RWPE2 (cell line): ENCODE data around the gene SMG5.

ENCODE experiments used
- ATAC-seq: fragments of 200-7000 bp; cut with Tn5 transposase; 3 replicates; pipeline ENCODE4 v1.9.1; 2021; ENCODE audit warnings: low read depth
- DNase-seq: peaks from one replicate; pipeline ENCODE4 v3.0.0-alpha.2; 2020; ENCODE audit warnings: low spot score
- H3K27ac ChIP-seq: fragments of 450-650 bp; 2 replicates; pipeline ENCODE4 v1.5.1; 2017; ENCODE audit warnings: mild to moderate bottlenecking; ENCODE audit not compliant: poor library complexity, severe bottlenecking
- H3K27me3 ChIP-seq: fragments of 250-450 bp; sonication (Bioruptor Pico); 2 replicates; pipeline ENCODE4 v1.5.1; 2021; ENCODE audit warnings: mild to moderate bottlenecking, moderate library complexity; ENCODE audit not compliant: insufficient read depth, poor library complexity, severe bottlenecking
- H3K36me3 ChIP-seq: fragments of 250-450 bp; sonication (Bioruptor Pico); 2 replicates; pipeline ENCODE4 v1.5.1; 2020; ENCODE audit warnings: low read depth, mild to moderate bottlenecking, moderate library complexity
- H3K4me1 ChIP-seq: fragments of 250-450 bp; sonication (Bioruptor Pico); 2 replicates; pipeline ENCODE4 v1.5.1; 2021; ENCODE audit warnings: mild to moderate bottlenecking, moderate library complexity; ENCODE audit not compliant: insufficient read depth, poor library complexity, severe bottlenecking
- H3K4me3 ChIP-seq: fragments of 250-450 bp; sonication (Bioruptor Pico); 2 replicates; pipeline ENCODE4 v1.5.1; 2021; ENCODE audit warnings: mild to moderate bottlenecking, moderate library complexity; ENCODE audit not compliant: severe bottlenecking
- H3K9me3 ChIP-seq: fragments of 250-450 bp; sonication (Bioruptor Pico); 2 replicates; pipeline ENCODE4 v1.5.1; 2021; ENCODE audit warnings: mild to moderate bottlenecking, moderate library complexity; ENCODE audit not compliant: severe bottlenecking
- TF ChIP-seq, protein P1 (sequence below): fragments of 450-650 bp; IDR thresholded peaks from one replicate; pipeline ENCODE4 v1.5.1; 2017; ENCODE audit warnings: mild to moderate bottlenecking, moderate library complexity; ENCODE audit not compliant: poor library complexity, severe bottlenecking

The SMG5 gene

DNA sequence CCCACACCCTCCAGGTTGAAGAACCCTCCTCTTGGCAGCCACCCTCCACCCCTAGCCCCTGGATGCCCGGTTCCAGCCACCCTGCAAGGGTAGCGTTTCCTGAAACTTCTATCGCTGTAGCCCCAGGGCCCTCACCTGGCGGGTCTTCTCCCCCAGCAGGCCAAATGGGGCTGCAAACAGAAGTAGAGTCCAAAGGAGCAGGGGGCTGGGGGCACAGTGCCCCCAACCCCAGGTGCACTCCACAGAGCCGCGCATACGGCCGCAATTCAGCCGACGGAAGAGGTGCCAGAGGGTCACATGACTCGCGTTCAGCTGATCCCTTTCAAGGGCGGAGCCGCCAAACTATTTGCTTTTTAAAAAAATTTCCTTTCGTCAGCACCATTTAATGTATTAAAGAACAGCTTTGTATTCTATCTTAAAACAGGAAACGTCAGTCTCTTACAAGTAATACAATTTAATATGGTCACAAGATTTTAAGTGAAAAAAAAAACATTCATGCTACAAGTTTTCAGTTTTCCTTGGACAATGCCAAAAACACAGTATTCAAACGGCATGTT is 12.8 kb upstream of the SMG5 start, which contains the start of gene GLMP:
TSS of gene GLMP (minus strand) at position 289 of the 557 bp plus-strand sequence. CDS start at position 255, 34 bp downstream.
- Histone ChIP-seq H3K36me3 (no peaks in the 10 kb centered on the region), H3K4me3 (peak within 1 kb of the TSS; percentile 46), H3K27me3 (no peaks in the 10 kb centered on the region), H3K4me1 (peaks cover 5% of the 10 kb centered on the region), H3K27ac (no peak within 1 kb of the TSS), H3K9me3 (no peaks in the 10 kb centered on the region)
- TF ChIP-seq, protein P1, sequence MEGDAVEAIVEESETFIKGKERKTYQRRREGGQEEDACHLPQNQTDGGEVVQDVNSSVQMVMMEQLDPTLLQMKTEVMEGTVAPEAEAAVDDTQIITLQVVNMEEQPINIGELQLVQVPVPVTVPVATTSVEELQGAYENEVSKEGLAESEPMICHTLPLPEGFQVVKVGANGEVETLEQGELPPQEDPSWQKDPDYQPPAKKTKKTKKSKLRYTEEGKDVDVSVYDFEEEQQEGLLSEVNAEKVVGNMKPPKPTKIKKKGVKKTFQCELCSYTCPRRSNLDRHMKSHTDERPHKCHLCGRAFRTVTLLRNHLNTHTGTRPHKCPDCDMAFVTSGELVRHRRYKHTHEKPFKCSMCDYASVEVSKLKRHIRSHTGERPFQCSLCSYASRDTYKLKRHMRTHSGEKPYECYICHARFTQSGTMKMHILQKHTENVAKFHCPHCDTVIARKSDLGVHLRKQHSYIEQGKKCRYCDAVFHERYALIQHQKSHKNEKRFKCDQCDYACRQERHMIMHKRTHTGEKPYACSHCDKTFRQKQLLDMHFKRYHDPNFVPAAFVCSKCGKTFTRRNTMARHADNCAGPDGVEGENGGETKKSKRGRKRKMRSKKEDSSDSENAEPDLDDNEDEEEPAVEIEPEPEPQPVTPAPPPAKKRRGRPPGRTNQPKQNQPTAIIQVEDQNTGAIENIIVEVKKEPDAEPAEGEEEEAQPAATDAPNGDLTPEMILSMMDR = no peak
- ATAC-seq (peak; percentile 63), DNase-seq (no peak)

DNA sequence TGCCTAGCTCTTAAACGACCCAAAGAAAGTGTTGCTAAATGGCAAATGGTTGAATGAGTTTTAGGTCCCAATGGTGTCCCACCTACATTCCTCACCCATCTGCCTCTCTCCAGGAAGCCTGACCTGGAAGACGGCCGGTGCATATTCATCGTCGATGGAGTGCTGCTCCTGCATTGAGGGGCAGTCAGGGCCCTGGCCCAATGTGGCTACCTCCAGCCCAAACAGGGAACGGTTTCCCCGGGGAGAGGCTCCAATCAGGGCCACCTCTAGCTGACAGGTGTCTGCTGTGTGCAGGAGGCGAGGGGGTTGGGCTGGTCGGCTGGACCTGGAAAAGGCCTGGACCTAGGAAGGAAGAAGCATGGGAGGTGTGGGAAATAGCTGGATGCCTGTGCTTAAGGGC is 11.3 kb upstream of the SMG5 start:
- Histone ChIP-seq H3K9me3 (no peaks in the 10 kb centered on the region), H3K27ac (no peak overlapping the region), H3K4me1 (peaks cover 5% of the 10 kb centered on the region), H3K4me3 (no peak overlapping the region), H3K27me3 (no peaks in the 10 kb centered on the region), H3K36me3 (peaks cover 11% of the 10 kb centered on the region)
- DNase-seq (no peak), ATAC-seq (no peak)
- TF ChIP-seq, protein P1 = no peak

DNA sequence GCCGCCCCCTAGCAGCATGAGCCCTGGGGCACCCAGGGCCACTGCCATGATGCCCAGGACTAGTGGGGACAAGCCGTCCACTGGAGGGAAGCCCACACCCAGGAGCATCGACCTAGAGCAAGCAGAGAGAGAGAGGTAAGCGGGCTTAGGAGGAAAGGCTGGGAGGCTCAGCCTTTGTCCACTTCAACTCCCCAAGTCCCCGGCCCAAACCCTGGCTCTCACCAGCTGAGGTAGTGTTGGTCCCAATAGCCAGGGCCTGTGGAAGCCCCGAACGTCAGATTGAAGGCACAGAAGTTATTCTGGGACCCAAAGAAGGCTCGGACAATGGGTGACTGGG is 10.4 kb upstream of the SMG5 start:
- H3K4me3 ChIP-seq = no peak overlapping the region
- peaks cover 5% of the 10 kb centered on the region for H3K4me1 ChIP-seq
- DNase-seq = no peak
- no peak for ATAC-seq
- TF ChIP-seq, protein P1 = no peak
- peaks cover 16% of the 10 kb centered on the region for H3K36me3 ChIP-seq
- no peak overlapping the region for H3K27ac ChIP-seq
- H3K27me3 ChIP-seq = no peaks in the 10 kb centered on the region
- no peaks in the 10 kb centered on the region for H3K9me3 ChIP-seq

DNA sequence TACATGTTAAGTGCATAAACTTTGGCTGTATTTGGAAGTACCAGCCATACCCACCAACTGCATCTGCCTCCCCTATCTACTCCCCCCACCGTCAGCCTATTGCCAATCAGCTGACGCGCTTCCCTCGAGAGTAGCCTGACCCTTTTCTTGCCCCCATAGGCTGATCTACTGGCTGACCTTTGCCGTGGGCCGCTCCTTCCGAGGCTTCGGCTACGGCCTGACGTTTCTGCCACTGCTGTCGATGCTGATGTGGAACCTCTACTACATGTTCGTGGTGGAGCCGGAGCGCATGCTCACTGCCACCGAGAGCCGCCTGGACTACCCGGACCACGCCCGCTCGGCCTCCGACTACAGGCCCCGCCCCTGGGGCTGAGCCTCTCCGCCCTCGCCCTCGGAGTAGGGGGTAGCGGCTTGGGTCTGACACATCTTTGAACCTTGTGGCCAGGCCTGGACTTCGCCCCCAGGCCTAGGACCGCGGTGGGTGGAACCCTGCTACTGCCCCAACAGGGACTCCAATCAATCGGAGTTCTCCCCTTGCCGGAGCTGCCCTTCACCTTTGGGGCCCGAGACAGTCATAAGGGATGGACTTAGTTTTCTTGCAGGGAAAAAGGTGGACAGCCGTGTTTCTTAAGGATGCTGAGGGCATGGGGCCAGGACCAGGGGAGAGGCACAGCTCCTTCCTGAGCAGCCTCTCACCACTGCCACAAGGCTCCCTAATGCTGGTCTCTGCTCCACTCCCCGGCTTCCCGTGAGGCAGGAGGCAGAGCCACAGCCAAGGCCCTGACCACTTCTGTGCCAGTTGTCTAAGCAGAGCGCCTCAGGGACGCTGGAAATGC is 8.8 kb upstream of the SMG5 start:
- Histone ChIP-seq H3K27ac (no peak overlapping the region), H3K4me3 (no peak overlapping the region), H3K36me3 (peaks cover 20% of the 10 kb centered on the region), H3K4me1 (peaks cover 5% of the 10 kb centered on the region), H3K27me3 (no peaks in the 10 kb centered on the region), H3K9me3 (no peaks in the 10 kb centered on the region)
- peak; percentile 6; the same call in 1 of the 3 replicates for ATAC-seq
- no peak for DNase-seq
- TF ChIP-seq, protein P1 = no peak

DNA sequence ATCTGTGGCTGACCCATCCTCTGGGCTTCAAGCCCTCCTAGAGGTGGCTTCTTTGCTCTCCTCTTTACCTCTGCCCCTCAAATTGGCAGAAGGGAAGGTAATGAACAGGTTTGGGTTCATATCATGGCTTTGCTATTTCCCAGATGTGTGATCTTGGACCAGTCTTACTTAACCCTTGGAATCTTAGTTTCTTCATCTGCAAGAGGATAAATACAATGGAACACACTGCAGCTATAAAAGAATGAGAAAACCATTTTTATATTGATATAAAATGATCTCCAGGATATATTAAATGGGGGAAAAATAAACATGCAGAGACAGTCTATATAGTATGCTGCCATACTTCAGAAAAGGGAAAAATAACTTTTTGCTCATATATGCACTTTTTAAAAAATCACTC is 7.2 kb upstream of the SMG5 start:
- ATAC-seq (no peak), DNase-seq (no peak)
- no peak overlapping the region for H3K27ac ChIP-seq
- no peaks in the 10 kb centered on the region for H3K27me3 ChIP-seq
- no peaks in the 10 kb centered on the region for H3K9me3 ChIP-seq
- no peak overlapping the region for H3K4me3 ChIP-seq
- no peaks in the 10 kb centered on the region for H3K4me1 ChIP-seq
- peaks cover 24% of the 10 kb centered on the region for H3K36me3 ChIP-seq
- TF ChIP-seq, protein P1 = no peak
